T-helper 2 cell treated with Interferon-gamma antibody and Interleukin-4, amounts not matched to agents 5 μg/mL and 100 μg/mL, for 36 hours (primary cell): Measurements from ENCODE around the gene SPATA18.
"Not testable (repeated sequence)": the region's sequence is repeated elsewhere in the genome, so short reads cannot be mapped to it uniquely, and the experiment has no call there.

Experiments
- DNase-seq: peaks from one replicate; pipeline ENCODE4 v3.0.0; 2021; ENCODE audit warnings: low spot score
- H3K27ac Mint-ChIP-seq: one replicate; pipeline ENCODE4 v1.8.0; 2021; ENCODE audit warnings: mild to moderate bottlenecking, mixed read lengths
- H3K27me3 Mint-ChIP-seq: one replicate; pipeline ENCODE4 v1.8.0; 2021; ENCODE audit warnings: low read depth, mixed read lengths
- H3K36me3 Mint-ChIP-seq: one replicate; pipeline ENCODE4 v1.8.0; 2021; ENCODE audit warnings: low read depth, mixed read lengths
- H3K4me1 Mint-ChIP-seq: one replicate; pipeline ENCODE4 v1.8.0; 2021; ENCODE audit warnings: low read depth, mixed read lengths
- H3K4me3 Mint-ChIP-seq: one replicate; pipeline ENCODE4 v1.8.0; 2022; ENCODE audit warnings: mild to moderate bottlenecking, moderate library complexity, mixed read lengths
- H3K9me3 Mint-ChIP-seq: one replicate; pipeline ENCODE4 v1.8.0; 2021; ENCODE audit warnings: mixed read lengths

SPATA18 gene

DNA sequence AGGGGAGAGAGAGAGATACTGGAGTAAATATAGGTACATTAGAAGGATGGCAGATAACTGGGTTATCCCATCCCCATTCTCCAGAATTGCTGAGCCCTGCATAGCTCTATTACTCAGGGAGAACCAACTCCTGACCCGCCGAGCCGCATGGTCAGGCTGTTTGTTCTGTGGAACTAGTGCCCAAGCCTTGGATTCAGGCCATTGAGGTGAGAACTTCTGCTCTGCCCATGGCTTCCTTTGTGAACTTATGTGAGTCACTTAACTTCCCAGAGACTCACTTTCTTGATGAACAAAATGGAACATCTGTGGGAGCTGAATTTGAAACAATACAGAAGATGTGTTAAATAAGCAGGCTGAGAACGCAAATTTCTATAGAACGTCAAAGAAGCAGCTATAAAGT lies 54.2 kb downstream of the SPATA18 start:
- Mint-ChIP-seq H3K4me1 (no peaks in the 10 kb centered on the region), H3K27ac (no peak overlapping the region), H3K36me3 (no peaks in the 10 kb centered on the region), H3K9me3 (no peaks in the 10 kb centered on the region), H3K27me3 (peaks cover 1% of the 10 kb centered on the region), H3K4me3 (no peak overlapping the region)
- no peak for DNase-seq

DNA sequence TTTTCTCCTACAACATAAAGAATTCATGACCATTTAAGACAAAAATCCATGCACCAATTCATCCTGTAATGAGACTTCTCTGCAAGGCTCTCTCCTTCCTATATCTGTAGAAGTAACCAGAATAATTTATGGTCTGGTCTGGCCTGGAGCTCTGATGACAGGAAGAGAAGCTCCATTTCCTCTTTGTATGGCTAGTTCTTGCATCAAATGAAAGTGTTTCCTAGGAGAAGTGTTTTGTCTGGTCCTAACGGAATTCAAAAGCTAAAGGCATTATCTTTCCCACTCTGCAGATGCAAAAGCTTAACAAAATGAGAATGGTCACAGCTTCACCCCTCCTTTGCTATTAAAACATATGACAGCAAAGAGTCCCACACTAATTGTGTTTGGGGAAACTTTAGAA lies 55.1 kb downstream of the SPATA18 start:
- Mint-ChIP-seq H3K27me3 (peaks cover 1% of the 10 kb centered on the region), H3K36me3 (no peaks in the 10 kb centered on the region), H3K4me1 (no peaks in the 10 kb centered on the region), H3K9me3 (no peaks in the 10 kb centered on the region), H3K4me3 (no peak overlapping the region), H3K27ac (no peak overlapping the region)
- no peak for DNase-seq

- peaks cover 1% of the 10 kb centered on the region for H3K27me3 Mint-ChIP-seq
These were observed 55.6 kb downstream of the SPATA18 start for GRCh38 chr4:52106660-52107059.

DNA sequence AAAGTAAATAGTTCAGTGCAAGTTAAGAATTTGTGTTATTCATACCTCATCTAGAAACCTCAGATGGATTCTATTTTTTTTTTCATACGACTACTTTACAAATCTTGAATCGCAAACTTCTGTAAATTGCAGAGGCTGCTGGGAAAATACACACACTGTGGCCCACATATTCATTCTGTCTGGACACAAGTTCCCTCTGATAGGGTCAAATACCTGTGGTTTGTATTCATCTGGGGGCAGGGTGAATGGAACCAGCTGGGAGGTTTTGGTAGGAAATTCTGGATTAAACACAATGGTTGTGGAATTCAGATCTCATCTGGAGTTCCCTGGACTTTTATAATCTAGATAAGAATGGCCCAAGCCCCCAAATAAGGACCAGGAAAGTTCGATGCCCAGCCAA lies 56.2 kb downstream of the SPATA18 start:
- Mint-ChIP-seq H3K36me3 (no peaks in the 10 kb centered on the region), H3K27ac (no peak overlapping the region), H3K4me1 (no peaks in the 10 kb centered on the region), H3K4me3 (no peak overlapping the region), H3K9me3 (no peaks in the 10 kb centered on the region), H3K27me3 (peaks cover 1% of the 10 kb centered on the region)
- DNase-seq = no peak

More at GRCh38 chr4:52106660-52107059, 55.6 kb downstream of the SPATA18 start:
- H3K36me3 Mint-ChIP-seq = no peaks in the 10 kb centered on the region
- no peaks in the 10 kb centered on the region for H3K9me3 Mint-ChIP-seq
- H3K4me3 Mint-ChIP-seq = no peak overlapping the region
- DNase-seq = no peak
- H3K27ac Mint-ChIP-seq = no peak overlapping the region
- no peaks in the 10 kb centered on the region for H3K4me1 Mint-ChIP-seq

DNA sequence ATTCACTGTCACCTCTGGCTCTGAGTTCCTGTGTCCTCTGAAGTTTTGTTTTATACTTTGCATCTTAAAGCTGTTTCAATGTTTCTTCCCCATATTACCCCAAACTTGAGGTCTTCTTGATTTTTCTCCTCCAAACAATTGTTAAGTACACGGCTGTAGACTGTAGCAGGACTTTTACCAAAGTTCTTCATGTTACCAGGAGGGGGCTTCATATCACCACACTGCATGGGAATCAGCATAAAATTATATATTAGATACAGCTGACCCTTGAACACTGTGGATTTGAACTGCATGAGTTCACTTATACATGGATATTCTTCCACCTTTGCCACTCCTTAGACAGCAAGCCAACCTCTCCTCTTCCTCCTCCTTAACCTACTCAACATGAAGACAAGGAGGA lies 56.6 kb downstream of the SPATA18 start:
- no peak overlapping the region for H3K4me3 Mint-ChIP-seq
- no peaks in the 10 kb centered on the region for H3K36me3 Mint-ChIP-seq
- no peak for DNase-seq
- H3K4me1 Mint-ChIP-seq = no peaks in the 10 kb centered on the region
- no peaks in the 10 kb centered on the region for H3K27me3 Mint-ChIP-seq
- no peak overlapping the region for H3K27ac Mint-ChIP-seq
- H3K9me3 Mint-ChIP-seq = no peaks in the 10 kb centered on the region

GRCh38 chr4:52110171-52110570 lies 59.1 kb downstream of the SPATA18 start:
- Mint-ChIP-seq H3K4me3 (no peak overlapping the region), H3K36me3 (no peaks in the 10 kb centered on the region), H3K4me1 (no peaks in the 10 kb centered on the region), H3K27me3 (no peaks in the 10 kb centered on the region), H3K27ac (no peak overlapping the region), H3K9me3 (no peaks in the 10 kb centered on the region)
- DNase-seq = no peak

- Mint-ChIP-seq H3K4me1 (no peaks in the 10 kb centered on the region), H3K9me3 (no peaks in the 10 kb centered on the region), H3K27me3 (no peaks in the 10 kb centered on the region), H3K4me3 (no peak overlapping the region), H3K27ac (no peak overlapping the region), H3K36me3 (no peaks in the 10 kb centered on the region)
- DNase-seq = no peak
These were observed 60.9 kb downstream of the SPATA18 start for GRCh38 chr4:52111995-52112394.

GRCh38 chr4:52112411-52112810 lies 61.3 kb downstream of the SPATA18 start:
- no peak for DNase-seq
- H3K4me1 Mint-ChIP-seq = no peaks in the 10 kb centered on the region
- no peak overlapping the region for H3K4me3 Mint-ChIP-seq
- H3K27ac Mint-ChIP-seq = no peak overlapping the region
- H3K36me3 Mint-ChIP-seq = no peaks in the 10 kb centered on the region
- no peaks in the 10 kb centered on the region for H3K9me3 Mint-ChIP-seq
- no peaks in the 10 kb centered on the region for H3K27me3 Mint-ChIP-seq

- DNase-seq = no peak
- H3K27ac Mint-ChIP-seq = no peak overlapping the region
- H3K36me3 Mint-ChIP-seq = no peaks in the 10 kb centered on the region
- no peaks in the 10 kb centered on the region for H3K27me3 Mint-ChIP-seq
- H3K4me3 Mint-ChIP-seq = no peak overlapping the region
- H3K9me3 Mint-ChIP-seq = no peaks in the 10 kb centered on the region
- H3K4me1 Mint-ChIP-seq = no peaks in the 10 kb centered on the region
These were observed 65.5 kb downstream of the SPATA18 start for GRCh38 chr4:52116641-52117040.

GRCh38 chr4:52126226-52126625 lies 75.1 kb downstream of the SPATA18 start:
- Mint-ChIP-seq H3K9me3 (no peaks in the 10 kb centered on the region), H3K4me1 (no peaks in the 10 kb centered on the region), H3K27me3 (no peaks in the 10 kb centered on the region), H3K27ac (no peak overlapping the region), H3K36me3 (no peaks in the 10 kb centered on the region), H3K4me3 (no peak overlapping the region)
- DNase-seq = no peak

GRCh38 chr4:52126966-52127365 lies 75.9 kb downstream of the SPATA18 start:
- Mint-ChIP-seq H3K36me3 (no peaks in the 10 kb centered on the region), H3K27me3 (no peaks in the 10 kb centered on the region), H3K4me1 (no peaks in the 10 kb centered on the region), H3K4me3 (no peak overlapping the region), H3K9me3 (no peaks in the 10 kb centered on the region), H3K27ac (no peak overlapping the region)
- DNase-seq = no peak

DNA sequence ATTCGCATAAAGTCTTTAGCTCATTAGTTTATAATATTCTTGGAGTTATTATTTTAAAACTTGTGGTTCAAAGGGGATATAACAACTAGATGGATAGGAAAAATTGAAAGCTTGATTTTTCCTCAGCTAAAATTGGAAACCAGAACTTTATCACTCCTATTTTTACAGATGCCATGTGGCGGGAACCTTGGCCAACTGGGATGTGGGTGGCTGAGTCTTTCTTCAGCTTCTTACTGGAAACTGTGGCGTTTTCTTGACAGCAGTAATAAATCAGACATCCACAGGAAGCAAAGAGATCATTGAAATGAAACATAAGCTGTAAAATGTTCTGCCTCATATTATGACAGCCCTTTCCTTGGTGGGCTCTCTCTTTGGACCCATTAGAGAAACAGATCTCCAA lies 84.1 kb downstream of the SPATA18 start:
- H3K9me3 Mint-ChIP-seq = peaks cover 3% of the 10 kb centered on the region
- H3K4me3 Mint-ChIP-seq = no peak overlapping the region
- H3K4me1 Mint-ChIP-seq = no peaks in the 10 kb centered on the region
- H3K27ac Mint-ChIP-seq = no peak overlapping the region
- H3K36me3 Mint-ChIP-seq = no peaks in the 10 kb centered on the region
- no peak for DNase-seq
- no peaks in the 10 kb centered on the region for H3K27me3 Mint-ChIP-seq

DNA sequence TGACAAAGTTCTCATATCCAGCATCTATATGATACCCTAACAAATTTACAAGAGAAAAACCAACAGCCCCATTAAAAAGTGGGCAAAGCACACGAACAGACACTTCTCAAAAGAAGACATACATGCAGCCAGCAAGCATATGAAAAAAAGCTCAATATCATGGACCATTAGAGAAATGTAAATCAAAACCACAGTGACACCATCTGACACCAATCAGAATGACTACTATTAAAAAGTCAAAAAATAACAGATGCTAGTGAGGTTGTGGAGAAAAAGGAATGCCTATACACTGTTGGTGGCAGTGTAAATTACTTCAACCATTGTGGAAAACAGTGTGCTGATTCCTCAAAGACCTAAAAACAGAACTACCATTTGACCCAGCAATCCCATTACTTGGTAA lies 86.0 kb downstream of the SPATA18 start:
- H3K9me3 Mint-ChIP-seq, H3K27me3 Mint-ChIP-seq, DNase-seq, H3K27ac Mint-ChIP-seq, H3K4me3 Mint-ChIP-seq, H3K4me1 Mint-ChIP-seq, H3K36me3 Mint-ChIP-seq: not testable (repeated sequence)

- no peaks in the 10 kb centered on the region for H3K9me3 Mint-ChIP-seq
- no peaks in the 10 kb centered on the region for H3K36me3 Mint-ChIP-seq
- H3K27ac Mint-ChIP-seq = no peak overlapping the region
- no peak for DNase-seq
- H3K4me1 Mint-ChIP-seq = no peaks in the 10 kb centered on the region
- no peaks in the 10 kb centered on the region for H3K27me3 Mint-ChIP-seq
- no peak overlapping the region for H3K4me3 Mint-ChIP-seq
These were observed 91.7 kb downstream of the SPATA18 start for GRCh38 chr4:52142816-52143215.

DNA sequence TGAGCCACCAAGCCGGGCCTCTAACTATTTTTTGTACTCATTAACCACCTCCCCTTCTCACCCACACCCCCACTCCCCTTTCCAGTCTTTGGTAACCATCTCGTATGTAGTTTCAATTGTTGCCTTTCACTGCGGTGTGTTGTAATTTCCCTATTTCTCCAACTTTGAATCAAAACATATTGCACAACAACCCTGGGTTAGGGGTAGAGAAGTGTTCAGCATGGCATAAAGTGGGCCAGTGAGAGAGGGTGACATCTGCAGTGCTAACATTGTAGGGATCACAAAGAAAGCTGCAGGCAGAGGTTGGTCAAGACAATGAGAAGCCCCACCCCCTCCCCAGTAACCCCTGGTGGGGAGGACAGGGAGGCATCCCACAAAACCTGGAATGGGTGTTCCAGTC lies 92.7 kb downstream of the SPATA18 start:
- Mint-ChIP-seq H3K36me3 (no peaks in the 10 kb centered on the region), H3K27me3 (no peaks in the 10 kb centered on the region), H3K4me1 (no peaks in the 10 kb centered on the region), H3K27ac (no peak overlapping the region), H3K9me3 (no peaks in the 10 kb centered on the region), H3K4me3 (no peak overlapping the region)
- DNase-seq = no peak
